OCI-LY3 (cell line): Measurements from ENCODE around the gene ATRN.

Source experiments
- EZH2phosphoT487 ChIP-seq: fragments of 200-600 bp; shearing (Covaris generic); IDR thresholded peaks from 2 replicates; pipeline ENCODE4 v1.6.1; 2018; ENCODE audit warnings: antibody characterized with exemption, mixed run types, low read depth
- TF ChIP-seq, protein P1 (sequence below): fragments of 200-600, 300-600 bp; sonication (generic); IDR thresholded peaks from 2 replicates; pipeline ENCODE4 v1.5.1; 2014; ENCODE audit warnings: antibody characterized with exemption, low read length, low read depth

DNA sequence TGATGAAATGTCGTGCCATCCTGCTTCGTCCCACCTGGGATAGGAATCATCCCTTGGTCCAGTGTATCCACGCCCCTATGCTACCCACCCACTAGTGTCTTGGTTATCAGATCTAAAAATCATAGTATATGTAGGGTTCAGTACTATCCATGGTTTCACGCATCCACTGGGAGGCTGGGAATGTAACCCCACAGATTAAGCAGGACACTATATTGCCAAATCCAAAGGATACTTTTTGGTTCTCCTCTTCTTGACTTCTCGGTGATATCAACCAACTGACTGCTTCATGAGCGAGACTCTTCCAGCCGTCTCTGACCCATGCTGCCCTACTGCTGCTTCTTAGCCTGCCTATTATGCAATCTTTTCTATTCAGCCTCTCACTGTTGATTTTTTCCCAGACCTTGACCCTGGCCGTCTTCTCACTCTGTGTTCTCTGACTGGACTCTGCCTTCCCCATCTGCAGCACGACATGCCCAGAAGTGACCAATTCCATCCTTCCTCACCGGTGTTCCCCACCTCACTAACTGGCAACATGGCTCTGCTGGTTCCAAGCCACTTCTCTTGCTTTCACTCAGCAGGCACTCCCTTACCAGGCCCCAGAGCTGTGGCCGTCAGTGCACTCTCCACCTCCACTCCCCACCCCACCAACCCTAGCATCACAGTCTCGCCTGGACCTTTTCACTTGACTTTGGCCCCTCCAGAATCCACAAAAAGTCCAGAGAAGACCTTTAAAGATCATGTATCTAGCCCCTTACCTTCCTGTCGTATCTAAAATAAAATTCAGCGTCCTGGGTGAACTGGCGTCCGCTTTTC, 157.9 kb downstream of the ATRN start:
- TF ChIP-seq, protein P1, sequence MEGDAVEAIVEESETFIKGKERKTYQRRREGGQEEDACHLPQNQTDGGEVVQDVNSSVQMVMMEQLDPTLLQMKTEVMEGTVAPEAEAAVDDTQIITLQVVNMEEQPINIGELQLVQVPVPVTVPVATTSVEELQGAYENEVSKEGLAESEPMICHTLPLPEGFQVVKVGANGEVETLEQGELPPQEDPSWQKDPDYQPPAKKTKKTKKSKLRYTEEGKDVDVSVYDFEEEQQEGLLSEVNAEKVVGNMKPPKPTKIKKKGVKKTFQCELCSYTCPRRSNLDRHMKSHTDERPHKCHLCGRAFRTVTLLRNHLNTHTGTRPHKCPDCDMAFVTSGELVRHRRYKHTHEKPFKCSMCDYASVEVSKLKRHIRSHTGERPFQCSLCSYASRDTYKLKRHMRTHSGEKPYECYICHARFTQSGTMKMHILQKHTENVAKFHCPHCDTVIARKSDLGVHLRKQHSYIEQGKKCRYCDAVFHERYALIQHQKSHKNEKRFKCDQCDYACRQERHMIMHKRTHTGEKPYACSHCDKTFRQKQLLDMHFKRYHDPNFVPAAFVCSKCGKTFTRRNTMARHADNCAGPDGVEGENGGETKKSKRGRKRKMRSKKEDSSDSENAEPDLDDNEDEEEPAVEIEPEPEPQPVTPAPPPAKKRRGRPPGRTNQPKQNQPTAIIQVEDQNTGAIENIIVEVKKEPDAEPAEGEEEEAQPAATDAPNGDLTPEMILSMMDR, result no peak
- TF ChIP-seq EZH2phosphoT487, result no peak
